Cortex of kidney (tissue), 1 donor: ENCODE data around the gene CSRP1.

Experiments
- DNase-seq: peaks from one replicate; lab custom pipeline; 2025; lab: John Stamatoyannopoulos, UW

Gene CSRP1

GRCh38 chr1:201455098-201455497 lies 51.8 kb downstream of the CSRP1 start:
- DNase-seq: no peak

DNA sequence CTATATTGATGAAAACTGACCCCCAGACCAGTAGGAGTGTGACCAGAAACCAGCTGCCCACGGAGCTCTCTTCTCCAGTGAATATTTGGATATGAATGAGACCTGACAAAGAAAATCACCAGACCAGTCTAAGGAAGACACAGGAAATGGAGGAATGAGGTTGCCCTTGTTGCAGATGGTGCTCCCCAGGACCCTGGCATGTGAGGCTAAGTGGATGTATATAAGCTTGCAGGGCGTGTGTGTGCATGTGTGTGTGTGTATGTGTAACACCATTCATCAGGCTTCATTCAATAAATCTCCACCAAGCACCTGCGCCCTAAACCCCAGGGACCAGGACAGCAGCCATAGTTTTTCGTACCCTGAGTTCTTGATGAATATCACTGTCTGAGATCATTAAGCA lies 52.3 kb downstream of the CSRP1 start:
- no peak for DNase-seq

- no peak for DNase-seq
These were observed 54.1 kb downstream of the CSRP1 start for GRCh38 chr1:201452866-201453265.

- DNase-seq: no peak
These were observed 56.1 kb downstream of the CSRP1 start for GRCh38 chr1:201450721-201451291.

DNA sequence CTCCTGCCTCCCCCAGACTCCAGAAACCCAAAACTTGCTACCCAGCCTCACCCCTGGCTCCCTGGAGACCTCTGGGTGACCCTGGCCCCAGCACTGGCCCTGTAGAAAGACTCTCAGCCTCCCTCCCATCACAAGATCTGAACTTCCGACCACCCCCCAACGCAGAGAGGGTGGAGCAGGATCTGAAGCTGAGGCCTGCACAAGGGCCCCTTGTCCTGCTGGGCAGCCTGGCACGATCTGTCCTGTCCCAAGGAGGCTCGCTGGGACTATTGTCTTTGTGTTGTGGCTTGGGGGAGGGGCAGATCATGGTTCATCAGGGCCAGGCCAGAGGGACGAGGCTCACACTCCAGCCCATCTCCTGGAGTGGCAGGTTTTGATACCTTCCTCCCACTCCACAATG lies 57.9 kb downstream of the CSRP1 start:
- no peak for DNase-seq

- DNase-seq: no peak
These were observed 58.7 kb downstream of the CSRP1 start for GRCh38 chr1:201447903-201448871.

GRCh38 chr1:201445310-201445709 lies 61.6 kb downstream of the CSRP1 start:
- DNase-seq: no peak

GRCh38 chr1:201444792-201445191 lies 62.1 kb downstream of the CSRP1 start:
- no peak for DNase-seq

GRCh38 chr1:201443747-201444146 lies 63.2 kb downstream of the CSRP1 start:
- no peak for DNase-seq

DNA sequence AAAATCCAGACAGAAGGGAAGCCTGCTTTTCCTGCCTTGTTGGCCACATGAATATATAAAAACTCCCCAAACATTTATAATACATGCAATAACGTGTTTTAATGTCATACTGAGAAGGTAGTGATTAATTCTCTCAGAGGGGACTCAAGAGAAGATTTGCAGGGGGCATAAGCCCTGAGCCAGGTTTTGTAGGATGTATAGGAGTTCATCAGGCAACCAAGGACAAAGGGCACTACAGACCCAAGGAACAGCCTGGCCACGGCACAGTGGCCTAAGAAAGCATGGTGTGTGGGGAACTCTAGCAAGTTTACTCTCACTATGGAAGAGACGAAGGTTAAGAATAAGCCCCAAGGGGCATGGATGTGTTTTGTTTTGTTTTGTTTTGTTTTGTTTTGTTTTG lies 70.0 kb downstream of the CSRP1 start:
- no peak for DNase-seq

DNA sequence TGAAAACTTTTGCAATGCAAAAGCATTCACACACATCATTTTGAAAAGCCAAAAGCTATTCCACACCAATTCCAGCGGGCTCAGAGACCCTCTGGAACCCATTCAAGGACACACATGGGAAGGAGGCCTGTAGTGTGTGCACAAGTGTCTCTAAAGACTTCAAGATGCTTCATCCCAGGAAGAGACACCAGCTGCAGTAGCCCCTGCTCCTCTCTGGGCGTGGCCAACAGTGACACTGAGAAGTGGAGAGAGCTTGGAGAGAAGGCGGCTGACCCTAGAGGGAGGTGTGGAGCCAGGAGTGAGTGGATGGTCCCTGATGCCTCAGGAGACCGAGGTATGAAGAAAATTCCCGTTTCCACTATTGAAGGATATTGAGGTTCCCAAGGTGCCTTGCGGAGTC lies 70.5 kb downstream of the CSRP1 start:
- no peak for DNase-seq

- no peak for DNase-seq
These were observed 72.7 kb downstream of the CSRP1 start for GRCh38 chr1:201434266-201434665.

GRCh38 chr1:201433609-201434008 lies 73.3 kb downstream of the CSRP1 start:
- no peak for DNase-seq
